B cell (primary cell): ENCODE results near the gene TCHHL1. TPM values are rescaled to one million over a fixed set of nuclear protein-coding genes. Genes with fewer than 3 reads are reported as not detected.
A peak's percentile ranks its signal among the peaks of the same experiment; 100 is the strongest.

Experiments used
- ATAC-seq: fragments of 200-7000 bp; cut with Tn5 transposase; one replicate; pipeline ENCODE4 v1.10.0; 2021; ENCODE audit warnings: low read depth, mild to moderate bottlenecking, moderate number of reproducible peaks, moderate library complexity
- CTCF ChIA-PET: fragments of 350-600 bp; sonication (Branson Sonifier 250); formaldehyde crosslinking; loops from one replicate; lab custom pipeline; 2021; ENCODE audit warnings: antibody characterized with exemption, inconsistent platforms; lab: Charles Lee
- POLR2A ChIA-PET: fragments of 350-600 bp; sonication (Branson Sonifier 250); formaldehyde crosslinking; loops from one replicate; lab custom pipeline; 2021; ENCODE audit warnings: antibody characterized with exemption; lab: Charles Lee
- DNase-seq: peaks from one replicate; pipeline ENCODE4 v3.0.0; 2013
- H2AFZ ChIP-seq: 2 replicates; pipeline ENCODE4 v1.6.1; 2012; ENCODE audit warnings: mild to moderate bottlenecking, low read depth, low read length; ENCODE audit not compliant: insufficient read depth, poor library complexity, severe bottlenecking
- H3K27ac ChIP-seq, 2 donors: 1 replicate in 1 of 2; 2 replicates in 1 of 2; pipeline ENCODE4 v1.5.1; 2012 to 2013; ENCODE audit warnings: low read length in 2 of 2, mild to moderate bottlenecking in 2 of 2, moderate library complexity in 1 of 2
- H3K27me3 ChIP-seq, 4 experiments: fragments of 200-600 bp in 1 of 4; sonication (generic) in 1 of 4; replicated peaks in 1 of 4; 1 replicate in 2 of 4; 2 replicates in 2 of 4; pipeline versions ENCODE4 v1.6.1 to v1.7.0; 2013 to 2016; ENCODE audit warnings: low read length in 3 of 4, mild to moderate bottlenecking in 2 of 4, mixed read lengths in 1 of 4, moderate library complexity in 1 of 4; ENCODE audit not compliant: insufficient read depth in 4 of 4, control insufficient read depth in 3 of 4; ENCODE audit errors: control extremely low read depth in 1 of 4
- H3K36me3 ChIP-seq, 2 experiments: replicated peaks in 1 of 2; 1 replicate in 1 of 2; 2 replicates in 1 of 2; pipeline versions ENCODE4 v1.6.1 to v1.7.1; 2013; ENCODE audit warnings: low read length in 1 of 2; ENCODE audit not compliant: insufficient read depth in 2 of 2, control insufficient read depth in 1 of 2; ENCODE audit errors: control extremely low read depth in 1 of 2, extremely low read depth in 1 of 2
- H3K4me1 ChIP-seq, 2 donors: fragments of 200-600 bp in 1 of 2; sonication (generic) in 1 of 2; 1 replicate in 1 of 2; 2 replicates in 1 of 2; pipeline versions ENCODE4 v1.5.1 to v1.6.1; 2013 to 2017; ENCODE audit warnings: low read length in 2 of 2; ENCODE audit not compliant: control insufficient read depth in 2 of 2, insufficient read depth in 2 of 2
- H3K4me2 ChIP-seq: replicated peaks from 2 replicates; pipeline ENCODE3; 2012; ENCODE audit warnings: mild to moderate bottlenecking, low read depth, low read length; ENCODE audit not compliant: poor library complexity, severe bottlenecking
- H3K4me3 ChIP-seq, 5 experiments: fragments of 200-600 bp in 1 of 5; sonication (generic) in 1 of 5; 1 replicate in 3 of 5; 2 replicates in 2 of 5; pipeline versions ENCODE4 v1.5.1 to v1.7.0; 2011 to 2016; ENCODE audit warnings: low read length in 4 of 5, mild to moderate bottlenecking in 4 of 5, low read depth in 2 of 5, control low read depth in 1 of 5, moderate library complexity in 1 of 5; ENCODE audit not compliant: insufficient read depth in 1 of 5; ENCODE audit errors: control extremely low read depth in 1 of 5, extremely low read depth in 1 of 5
- H3K79me2 ChIP-seq: fragments of 200-600 bp; sonication (generic); one replicate; pipeline ENCODE4 v1.6.0; 2016; ENCODE audit warnings: low read length; ENCODE audit not compliant: control insufficient read depth, insufficient read depth
- H3K9ac ChIP-seq: fragments of 200-600 bp; sonication (generic); 2 replicates; pipeline ENCODE4 v1.6.1; 2017; ENCODE audit warnings: mild to moderate bottlenecking, low read length, moderate library complexity
- H3K9me3 ChIP-seq, 3 donors: one replicate each; pipeline versions ENCODE4 v1.6.1 to v1.7.1; 2013; ENCODE audit warnings: low read length in 2 of 3; ENCODE audit not compliant: control insufficient read depth in 2 of 3, insufficient read depth in 1 of 3; ENCODE audit errors: control extremely low read depth in 1 of 3
- H4K20me1 ChIP-seq: 2 replicates; pipeline ENCODE4 v1.6.0; 2012; ENCODE audit warnings: mild to moderate bottlenecking, low read length; ENCODE audit not compliant: insufficient read depth, control insufficient read depth, poor library complexity, severe bottlenecking
- H3K27ac Mint-ChIP-seq: one replicate; pipeline ENCODE4 v1.8.0; 2021; ENCODE audit warnings: mixed read lengths
- H3K27me3 Mint-ChIP-seq: one replicate; pipeline ENCODE4 v1.8.0; 2021; ENCODE audit warnings: mixed read lengths
- H3K4me1 Mint-ChIP-seq: one replicate; pipeline ENCODE4 v1.8.0; 2021; ENCODE audit warnings: mixed read lengths
- H3K4me3 Mint-ChIP-seq: one replicate; pipeline ENCODE4 v1.8.0; 2021; ENCODE audit warnings: mixed read lengths
- H3K9me3 Mint-ChIP-seq: one replicate; pipeline ENCODE4 v1.8.0; 2022; ENCODE audit warnings: mixed read lengths; ENCODE audit not compliant: insufficient read depth
- EZH2 ChIP-seq: IDR thresholded peaks from 2 replicates; pipeline ENCODE4 v1.6.1; 2012; ENCODE audit warnings: borderline replicate concordance, low read depth, mild to moderate bottlenecking, moderate library complexity, low read length; ENCODE audit not compliant: insufficient read depth, poor library complexity, severe bottlenecking
- WGBS: methylation state at CpG from one replicate; pipeline ENCODE4 v1.1.5; 2013; ENCODE audit warnings: missing lambda C conversion rate; ENCODE audit not compliant: insufficient coverage; 5-methylcytosine and 5-hydroxymethylcytosine counted together
- intact Hi-C: fragments of 100-400 bp; cut with micrococcal nuclease; formaldehyde crosslinking; loops from one replicate; pipeline ENCODE4 v1.10.0; 2022
- polyA plus RNA-seq: library from polyadenylated mRNA; depleted of rRNA; stranded (reverse); fragments of >200 nt; gene quantifications from 2 replicates; pipeline ENCODE4 v1.2.3, GENCODE V29; 2012
- total RNA-seq, 2 donors: library from RNA; stranded (reverse); fragments of 120-200 nt in 1 of 2; gene quantifications; 1 replicate in 1 of 2; 2 replicates in 1 of 2; pipeline versions ENCODE4 v1.2.3 to v1.2.4, GENCODE V29; 2013 to 2022
- TF ChIP-seq, protein P1 (sequence below): fragments of 200-600 bp; IDR thresholded peaks from one replicate; pipeline ENCODE4 v1.8.0; 2022; ENCODE audit warnings: antibody characterized with exemption, mild to moderate bottlenecking

The TCHHL1 gene
- total and polyA plus RNA-seq, 2 donors (not counting 1 experiment from before 2014, with no cell fraction given) = not detected

DNA sequence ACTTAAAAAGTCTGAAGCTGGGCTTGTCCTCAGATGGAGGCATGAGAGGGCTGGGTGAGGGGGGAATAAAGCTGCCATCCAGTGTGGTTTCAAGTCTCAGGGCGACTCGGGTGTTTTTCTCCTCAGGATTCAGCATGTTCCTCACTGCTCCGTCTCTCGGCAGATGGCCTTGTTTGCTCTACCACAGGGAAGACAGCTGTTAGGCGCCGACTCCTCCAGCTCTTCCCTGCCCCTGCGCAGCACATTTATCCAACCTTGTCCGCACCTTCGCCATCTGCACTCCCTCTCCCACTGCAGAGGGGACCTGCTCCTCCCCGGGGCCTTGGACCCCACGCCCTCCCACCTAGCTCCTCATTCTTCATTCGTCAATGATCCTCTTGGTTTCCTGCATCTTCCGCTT, 35.5 kb downstream of the TCHHL1 start:
- H3K4me3 Mint-ChIP-seq = no peak overlapping the region
- no peak overlapping the region for H3K9ac ChIP-seq
- H3K4me1 ChIP-seq = peaks cover 3% of the 10 kb centered on the region in 2 donors
- peaks cover 0 to 12% (median 0%) of the 10 kb centered on the region in 4 experiments for H3K27me3 ChIP-seq
- DNase-seq (no peak), ATAC-seq (no peak)
- peaks cover 5% of the 10 kb centered on the region for H3K4me1 Mint-ChIP-seq
- no peaks in the 10 kb centered on the region for H3K9me3 Mint-ChIP-seq
- H3K4me2 ChIP-seq = no peak overlapping the region
- no peaks in the 10 kb centered on the region for H4K20me1 ChIP-seq
- H3K9me3 ChIP-seq = peaks cover 0 to 1% (median 0%) of the 10 kb centered on the region in 3 donors
- ChIA-PET CTCF (interaction anchor here (0.7 to 7.3 kb wide), 19 partner anchors 8 to 406 kb away, joined by 3 to 138 read pairs (median 5); no protein-coding TSS in a partner anchor), POLR2A (no interaction called here)
- H3K4me3 ChIP-seq = no peak overlapping the region
- H3K27ac ChIP-seq = no peak overlapping the region
- 83% methylated on average over 13 of the region's 13 CpGs for WGBS
- TF ChIP-seq EZH2 = no peak
- TF ChIP-seq, protein P1, sequence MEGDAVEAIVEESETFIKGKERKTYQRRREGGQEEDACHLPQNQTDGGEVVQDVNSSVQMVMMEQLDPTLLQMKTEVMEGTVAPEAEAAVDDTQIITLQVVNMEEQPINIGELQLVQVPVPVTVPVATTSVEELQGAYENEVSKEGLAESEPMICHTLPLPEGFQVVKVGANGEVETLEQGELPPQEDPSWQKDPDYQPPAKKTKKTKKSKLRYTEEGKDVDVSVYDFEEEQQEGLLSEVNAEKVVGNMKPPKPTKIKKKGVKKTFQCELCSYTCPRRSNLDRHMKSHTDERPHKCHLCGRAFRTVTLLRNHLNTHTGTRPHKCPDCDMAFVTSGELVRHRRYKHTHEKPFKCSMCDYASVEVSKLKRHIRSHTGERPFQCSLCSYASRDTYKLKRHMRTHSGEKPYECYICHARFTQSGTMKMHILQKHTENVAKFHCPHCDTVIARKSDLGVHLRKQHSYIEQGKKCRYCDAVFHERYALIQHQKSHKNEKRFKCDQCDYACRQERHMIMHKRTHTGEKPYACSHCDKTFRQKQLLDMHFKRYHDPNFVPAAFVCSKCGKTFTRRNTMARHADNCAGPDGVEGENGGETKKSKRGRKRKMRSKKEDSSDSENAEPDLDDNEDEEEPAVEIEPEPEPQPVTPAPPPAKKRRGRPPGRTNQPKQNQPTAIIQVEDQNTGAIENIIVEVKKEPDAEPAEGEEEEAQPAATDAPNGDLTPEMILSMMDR = no peak
- H3K27ac Mint-ChIP-seq = no peak overlapping the region
- intact Hi-C loops = loop anchor here (2.0 kb wide), 1 partner anchor 387 kb away; no protein-coding TSS in a partner anchor
- no peaks in the 10 kb centered on the region for H3K36me3 ChIP-seq
- H3K79me2 ChIP-seq = no peaks in the 10 kb centered on the region
- H3K27me3 Mint-ChIP-seq = peaks cover 28% of the 10 kb centered on the region
- no peak overlapping the region for H2AFZ ChIP-seq

DNA sequence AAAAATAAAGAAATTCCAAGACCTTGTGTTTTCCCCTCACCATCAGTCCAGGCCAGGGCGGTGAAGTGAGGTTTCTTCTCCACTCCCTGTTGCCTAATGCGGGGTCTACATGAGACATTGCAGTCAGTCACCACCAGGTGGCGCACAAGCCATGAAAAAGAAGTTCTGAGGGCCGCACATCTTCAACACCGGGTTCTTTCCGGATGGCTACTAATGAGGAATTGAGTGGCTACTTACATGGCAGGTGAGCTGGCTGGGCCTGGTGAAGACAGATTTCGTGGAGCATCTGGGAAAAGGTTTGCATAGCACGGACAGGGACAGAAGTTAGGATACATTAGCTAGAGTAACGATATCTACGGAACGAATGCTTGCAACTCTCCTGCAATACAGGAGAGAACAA, 36.3 kb downstream of the TCHHL1 start:
- Histone ChIP-seq H3K79me2 (no peaks in the 10 kb centered on the region), H3K9me3 (peaks cover 0 to 6% (median 0%) of the 10 kb centered on the region in 3 donors), H3K27me3 (peaks cover 0 to 10% (median 0%) of the 10 kb centered on the region in 4 experiments), H3K4me2 (no peak overlapping the region), H2AFZ (no peak overlapping the region), H4K20me1 (no peaks in the 10 kb centered on the region), H3K4me3 (no peak overlapping the region), H3K27ac (no peak overlapping the region), H3K4me1 (peaks cover 10 to 11% of the 10 kb centered on the region in 2 donors), H3K36me3 (no peaks in the 10 kb centered on the region), H3K9ac (no peak overlapping the region)
- Mint-ChIP-seq H3K27me3 (peaks cover 22% of the 10 kb centered on the region), H3K4me1 (peaks cover 13% of the 10 kb centered on the region), H3K27ac (no peak overlapping the region), H3K9me3 (no peaks in the 10 kb centered on the region), H3K4me3 (no peak overlapping the region)
- ChIA-PET CTCF (interaction anchor here (0.7 to 7.3 kb wide), 18 partner anchors 9 to 407 kb away, joined by 3 to 138 read pairs (median 5); no protein-coding TSS in a partner anchor), POLR2A (no interaction called here)
- intact Hi-C loops = loop anchor here (1.0 to 2.0 kb wide), 2 partner anchors 388 to 406 kb away; no protein-coding TSS in a partner anchor
- 28% methylated on average over 11 of the region's 11 CpGs for WGBS
- no peak for TF ChIP-seq EZH2
- TF ChIP-seq, protein P1 = peak; percentile 93
- ATAC-seq (peak; percentile 17), DNase-seq (peak; percentile 85)
